ENCODE results near the gene GPR157.
"Not testable (repeated sequence)": the region's sequence is repeated elsewhere in the genome, so short reads cannot be mapped to it uniquely, and the experiment has no call there.

The GPR157 gene

DNA sequence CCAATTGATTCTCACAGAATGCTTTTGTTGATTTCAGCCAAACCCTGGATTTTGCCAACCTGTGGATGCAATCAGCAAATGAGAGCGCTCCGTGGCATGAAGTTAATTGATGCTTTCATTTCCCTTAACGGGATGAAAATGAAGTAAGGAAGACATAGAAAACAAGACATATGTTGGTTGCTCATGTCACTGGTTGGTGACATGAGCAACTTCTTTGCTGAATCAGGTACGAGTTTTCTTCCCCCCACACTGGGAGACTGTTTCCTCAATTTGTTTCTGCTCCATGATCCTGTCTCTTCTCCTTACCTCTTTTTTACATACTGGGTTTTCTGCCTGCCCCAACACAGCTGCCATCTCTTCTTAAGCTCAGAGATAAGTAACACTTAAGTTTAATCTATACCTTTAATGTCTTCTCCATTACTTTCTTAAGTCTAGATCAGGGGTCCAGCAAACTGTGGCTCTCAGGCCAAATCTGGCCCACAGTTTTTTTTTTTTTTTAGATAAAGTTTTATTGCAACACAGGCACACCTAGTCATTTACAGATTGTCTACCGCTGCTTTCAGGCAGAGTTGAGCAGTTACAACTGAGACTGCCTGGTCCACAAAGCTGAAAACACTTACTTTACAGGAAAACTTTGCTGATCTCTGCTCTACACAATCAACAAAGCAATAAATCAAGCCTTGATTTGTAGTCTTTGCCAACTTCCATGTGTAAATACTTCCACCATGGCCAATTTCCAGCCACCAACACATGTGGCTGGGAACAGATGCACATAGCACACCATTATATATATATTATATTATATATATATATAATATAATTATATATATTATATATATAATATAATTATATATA, 13.3 kb downstream of the GPR157 start:
- DNase-seq, result no peak

DNA sequence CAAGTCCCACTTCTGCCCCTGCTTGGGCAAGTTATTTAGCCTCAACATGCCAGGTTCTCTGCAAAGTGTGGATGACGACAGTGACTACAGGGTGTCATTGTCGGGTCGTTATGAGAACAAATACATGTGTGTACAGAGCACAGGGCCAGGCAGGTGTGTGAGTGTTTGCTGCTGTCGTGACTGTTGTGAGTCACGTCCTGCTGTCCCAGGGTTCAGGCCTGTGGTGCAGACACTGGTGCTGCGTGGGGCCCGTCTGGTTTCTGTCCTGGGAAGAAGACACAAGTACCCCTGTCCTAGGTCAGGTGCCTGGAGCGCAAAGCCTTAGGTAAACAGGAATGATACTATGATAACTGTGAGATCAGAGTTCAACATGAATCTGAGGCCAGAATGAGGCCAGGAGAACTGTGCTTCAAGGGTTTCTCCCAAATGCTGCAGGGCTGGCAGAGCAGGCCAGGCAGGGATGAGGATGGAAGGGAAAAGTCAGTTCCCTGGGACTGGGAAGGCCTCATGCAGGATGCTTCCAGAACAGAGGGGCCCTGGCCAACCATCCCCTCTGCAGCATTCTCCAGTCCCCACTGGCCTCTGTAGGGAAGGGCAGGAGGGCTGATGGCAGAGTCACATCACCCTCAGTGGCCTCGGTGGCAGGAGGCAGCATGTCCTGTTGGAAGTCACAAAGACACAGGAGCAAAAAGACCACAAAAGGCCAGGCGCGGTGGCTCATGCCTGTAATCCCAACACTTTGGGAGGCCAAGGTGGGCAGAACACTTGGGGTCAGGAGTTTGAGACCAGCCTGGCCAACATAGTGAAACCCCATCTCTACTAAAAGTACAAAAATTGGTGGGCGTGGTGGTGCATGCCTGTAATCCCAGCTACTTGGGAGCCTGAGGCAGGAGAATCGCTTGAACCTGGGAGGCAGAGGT, 15.7 kb downstream of the GPR157 start:
- no peak for DNase-seq

DNA sequence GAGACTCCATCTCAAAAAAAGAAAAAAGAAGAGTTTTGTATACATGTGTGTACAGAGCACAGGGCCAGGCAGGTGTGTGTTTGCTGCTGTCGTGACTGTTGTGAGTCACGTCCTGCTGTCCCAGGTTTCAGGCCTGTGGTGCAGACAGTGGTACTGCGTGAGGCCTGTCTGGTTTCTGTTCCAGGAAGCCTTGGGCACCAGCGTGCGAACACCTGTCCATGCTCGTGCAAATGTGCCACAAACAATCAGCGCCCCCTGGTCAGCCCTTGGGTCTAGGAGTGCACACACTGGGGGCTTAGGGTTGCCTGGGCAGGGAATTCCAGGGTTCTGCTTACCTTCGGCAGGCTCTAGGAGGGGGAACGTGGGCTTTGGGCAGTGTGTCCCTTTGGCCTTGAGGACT, 16.9 kb downstream of the GPR157 start:
- no peak for DNase-seq

DNA sequence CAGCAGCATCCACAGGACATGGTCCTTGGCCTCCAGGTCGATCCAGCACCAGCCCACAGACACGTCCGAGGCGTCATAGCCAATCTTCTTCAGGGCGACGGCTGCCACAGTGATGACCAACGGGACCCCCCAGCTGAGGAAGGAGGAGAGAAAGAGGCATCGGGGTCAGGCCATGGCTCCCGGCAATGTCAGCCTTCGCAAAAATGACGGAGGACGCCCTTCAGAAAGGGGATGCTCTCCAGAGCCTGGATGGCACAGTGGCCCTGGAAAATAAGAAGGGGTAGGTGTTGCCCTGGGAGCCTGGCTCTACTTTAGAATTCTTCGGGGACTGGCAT, 17.6 kb downstream of the GPR157 start:
- no peak for DNase-seq

DNA sequence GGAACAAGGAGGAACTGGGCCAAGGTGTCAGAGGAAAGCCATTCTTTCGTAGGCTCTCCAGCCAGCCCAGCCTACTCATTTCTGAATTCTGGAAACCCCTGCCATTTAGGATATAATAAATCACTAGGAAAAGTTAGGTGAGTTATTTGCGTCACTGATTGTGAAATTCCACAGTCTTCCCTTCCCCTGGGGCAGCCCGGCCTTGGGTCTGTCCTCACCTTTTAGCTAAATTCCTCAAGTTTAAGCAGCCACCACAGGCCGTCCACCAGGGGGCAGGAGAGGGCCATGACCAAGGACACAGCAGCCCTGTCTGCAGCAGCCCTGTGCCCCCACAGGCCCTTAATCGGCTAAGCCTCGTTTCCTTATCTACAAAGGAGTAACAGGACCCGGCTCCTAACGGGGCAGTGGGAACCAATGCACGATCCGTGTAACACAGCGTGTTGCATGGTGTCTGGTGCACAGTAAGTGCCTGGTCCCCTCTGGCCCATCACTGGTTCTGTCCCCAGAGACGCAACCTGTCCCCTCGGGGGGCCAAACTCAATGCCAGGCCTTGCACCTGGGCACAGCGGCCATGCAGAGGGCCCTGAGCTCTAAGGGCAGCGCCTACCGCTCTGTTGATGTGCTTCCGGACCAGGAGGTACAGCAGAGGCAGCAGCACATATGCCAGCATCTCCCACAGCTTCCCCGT, 18.1 kb downstream of the GPR157 start:
- DNase-seq, result peak; percentile 84

DNA sequence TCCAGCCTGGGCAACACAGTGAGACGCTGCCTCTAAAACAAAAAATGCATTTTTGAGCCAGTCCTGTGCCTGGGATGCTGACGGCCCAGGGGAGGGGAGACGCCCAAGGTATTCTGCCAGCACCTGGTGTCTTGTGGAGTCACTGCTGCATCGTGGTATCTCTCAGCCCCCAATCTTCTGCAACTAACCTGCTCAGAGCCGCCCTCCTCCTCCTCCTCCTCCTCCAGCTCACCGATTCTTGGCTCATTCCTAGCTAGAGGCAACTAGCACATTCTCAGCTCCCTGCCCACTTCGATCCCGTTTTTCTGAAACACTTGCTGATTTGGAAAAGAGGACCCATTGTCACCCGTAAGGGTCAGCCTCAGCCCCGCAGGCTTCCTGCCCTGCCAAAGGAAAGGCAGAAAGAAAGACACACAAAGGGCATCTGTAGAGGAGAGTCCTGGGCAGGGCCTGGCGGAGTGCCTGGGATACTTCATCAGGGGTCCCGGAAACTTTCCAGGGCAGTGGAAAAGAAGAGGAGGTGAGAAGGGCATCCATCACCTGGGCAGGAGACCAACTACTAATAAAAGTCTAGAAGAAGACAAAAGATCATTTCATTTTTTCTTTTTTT, 20.7 kb downstream of the GPR157 start:
- no peak for DNase-seq

DNA sequence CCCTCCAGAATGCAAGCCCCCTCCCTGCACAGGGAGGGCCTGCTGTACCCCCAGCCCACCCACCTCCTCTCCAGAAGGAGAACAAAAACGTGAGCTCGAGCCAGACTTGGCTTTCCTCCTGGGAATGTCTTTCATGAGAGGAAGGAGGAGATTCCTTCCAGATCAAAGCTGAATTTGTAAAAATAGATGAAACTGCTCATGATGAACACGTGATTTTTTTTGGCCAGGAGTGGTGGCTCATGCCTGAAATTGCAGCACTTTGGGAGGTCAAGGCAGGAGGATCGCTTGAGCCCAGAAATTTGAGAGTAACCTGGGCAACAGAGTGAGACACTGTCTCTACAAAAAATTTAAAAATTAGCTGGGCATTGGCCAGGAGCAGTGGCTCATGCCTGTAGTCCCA, 21.8 kb downstream of the GPR157 start:
- DNase-seq, result no peak

DNA sequence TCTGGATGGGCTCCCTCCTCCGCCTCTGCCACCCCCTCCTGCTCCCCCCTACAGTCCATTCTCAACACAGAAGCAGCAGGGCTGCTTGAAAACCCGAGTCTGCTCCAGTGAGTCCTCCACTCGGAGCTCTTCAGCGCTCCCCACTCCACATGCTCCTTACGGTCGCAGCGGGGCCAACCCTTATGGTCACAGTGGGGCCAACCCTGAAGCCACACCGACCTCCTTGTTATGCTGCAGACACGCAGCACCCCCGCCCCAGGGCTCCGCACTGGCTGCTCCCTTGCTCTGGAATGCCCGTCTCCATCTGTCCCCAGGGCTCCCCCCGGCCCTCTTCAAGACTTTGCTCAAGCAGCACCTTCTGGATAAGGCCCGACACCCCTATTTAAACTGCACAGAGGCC, 22.6 kb downstream of the GPR157 start:
- no peak for DNase-seq

DNA sequence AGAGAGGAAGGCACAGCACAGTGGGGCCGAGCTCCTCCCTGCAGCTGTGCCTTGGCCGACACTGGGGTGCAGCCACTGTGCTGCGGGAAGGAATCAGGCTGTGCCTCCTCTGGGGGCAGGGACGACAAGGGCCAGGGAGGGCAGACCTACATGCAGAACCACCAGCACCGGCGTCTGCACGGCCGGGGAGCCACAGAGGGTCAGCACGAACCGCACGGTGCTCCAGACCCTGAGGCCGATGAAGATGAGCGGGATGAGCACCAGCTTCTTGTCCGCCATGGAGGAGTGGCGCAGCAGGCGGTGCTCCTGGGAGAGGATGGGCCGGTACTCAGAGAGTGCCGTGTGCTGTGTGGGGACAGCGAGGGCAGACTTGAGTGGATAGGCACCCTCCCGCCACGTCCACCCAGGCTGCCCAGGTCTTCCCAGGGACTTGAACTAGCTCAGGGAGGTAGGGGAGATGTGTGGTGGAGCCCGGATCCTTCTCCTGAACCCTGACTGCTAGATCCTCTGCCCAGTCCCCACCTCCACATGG, 23.5 kb downstream of the GPR157 start:
- DNase-seq, result no peak

DNA sequence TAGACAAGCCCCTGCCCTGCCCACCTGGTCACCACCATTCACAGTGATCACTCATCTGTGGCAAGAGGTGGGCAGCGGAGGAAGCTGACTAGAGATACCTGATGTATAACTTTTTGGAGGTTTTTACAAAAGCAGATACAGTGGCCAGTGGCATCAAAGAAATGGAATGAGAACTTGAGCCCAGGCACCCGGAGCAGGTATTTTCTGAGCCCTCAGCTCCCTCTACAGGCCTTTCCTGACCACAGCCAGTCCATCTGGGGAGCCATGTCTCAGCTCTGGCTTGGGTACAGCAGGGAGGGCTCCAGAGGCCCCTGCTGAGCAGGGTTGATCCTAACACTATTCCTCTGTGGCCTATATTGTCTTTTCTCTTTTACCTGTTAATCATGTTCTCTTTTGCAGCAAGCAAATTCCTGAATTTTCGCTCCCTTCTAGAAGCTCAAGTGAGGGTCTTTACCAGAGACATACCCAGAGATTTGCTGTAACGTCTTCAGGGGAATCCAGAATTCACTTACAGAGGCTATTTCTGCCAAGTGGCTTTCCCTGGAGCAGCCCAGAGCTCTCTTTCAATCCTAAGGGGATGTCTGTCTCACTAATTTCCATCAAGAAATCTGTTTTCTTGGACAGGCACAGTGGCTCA, 27.3 kb downstream of the GPR157 start:
- DNase-seq, result peak; percentile 54

DNA sequence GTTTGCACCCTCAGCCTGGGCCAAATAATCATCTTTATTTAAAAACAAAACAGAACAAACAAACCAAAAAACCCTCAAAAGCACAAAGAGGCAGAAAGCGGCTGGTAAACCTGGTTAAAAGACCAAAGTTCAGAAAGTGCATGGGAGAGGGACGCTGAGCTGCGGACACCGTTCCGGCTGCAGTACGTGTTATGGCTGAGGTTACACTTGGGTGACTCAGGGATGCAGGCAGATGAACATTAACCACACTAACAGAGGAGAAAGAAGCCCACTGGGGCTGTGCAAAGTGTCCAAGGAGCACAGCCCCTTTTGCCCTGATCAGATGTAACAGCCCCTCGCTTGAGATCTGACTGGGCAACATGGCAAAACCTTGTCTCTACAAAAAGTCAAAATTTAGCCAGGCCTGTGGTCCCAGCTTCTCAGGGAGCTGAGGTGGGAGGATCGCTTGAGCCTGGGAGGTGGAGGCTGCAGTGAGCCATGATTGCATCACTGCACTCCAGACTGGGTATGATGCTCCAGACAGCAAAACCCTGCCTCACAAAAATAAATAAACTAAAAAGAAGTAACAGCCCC, 28.3 kb downstream of the GPR157 start:
- DNase-seq, result no peak

DNA sequence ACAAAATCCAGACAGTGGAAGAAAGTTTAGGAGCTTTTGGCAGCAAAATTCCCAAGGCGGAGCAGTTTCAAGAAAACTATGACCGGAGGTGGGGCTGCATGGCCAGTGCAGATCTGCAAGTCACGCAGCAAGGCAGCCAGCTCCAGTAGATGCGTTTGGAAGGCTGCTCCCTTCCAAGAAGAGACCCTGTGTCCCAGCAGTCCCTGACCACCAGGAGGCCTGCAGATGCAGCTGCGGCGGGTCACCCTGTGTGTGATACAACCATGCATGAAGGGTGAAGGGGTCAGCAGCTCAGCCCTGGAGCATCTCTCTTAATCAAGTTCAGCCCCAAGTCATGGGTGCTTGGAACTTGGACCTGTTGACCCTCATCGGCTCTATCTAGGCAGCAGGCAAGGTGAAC, 29.3 kb downstream of the GPR157 start:
- no peak for DNase-seq

DNA sequence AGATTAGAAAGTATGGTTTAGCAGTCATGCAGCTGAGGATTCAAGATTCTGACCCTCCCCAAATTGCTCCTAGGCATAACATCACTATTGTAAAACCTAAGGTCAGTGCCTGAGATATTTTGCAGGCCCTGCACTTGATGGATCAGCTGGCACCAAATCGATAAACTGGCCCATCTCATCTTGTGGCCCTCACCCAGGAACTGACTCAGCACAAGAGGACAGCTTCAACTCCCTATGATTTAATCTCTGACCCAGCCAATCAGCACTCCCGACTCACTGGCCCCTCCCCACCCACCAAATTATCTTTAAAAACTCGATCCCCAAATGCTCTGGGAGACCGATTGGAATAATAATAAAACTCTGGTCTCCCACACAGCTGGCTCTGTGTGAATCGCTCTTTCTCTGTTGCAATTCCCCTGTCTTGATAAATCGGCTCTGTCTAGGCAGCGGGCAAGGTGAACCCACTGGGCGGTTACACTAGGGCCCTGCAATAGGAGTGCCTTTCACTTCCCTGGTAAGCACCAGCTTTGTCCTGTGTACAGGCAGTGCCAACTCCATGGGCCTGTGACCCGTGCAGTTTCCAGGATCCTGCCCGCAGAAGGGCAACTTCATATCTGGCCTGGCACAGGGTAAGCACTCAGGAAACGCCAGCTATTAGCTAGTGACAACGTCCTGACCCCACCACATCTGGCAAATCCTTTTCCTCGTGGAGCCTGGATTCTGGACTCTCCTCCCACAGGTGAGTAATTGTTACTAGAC, 30.8 kb downstream of the GPR157 start:
- no peak for DNase-seq

DNA sequence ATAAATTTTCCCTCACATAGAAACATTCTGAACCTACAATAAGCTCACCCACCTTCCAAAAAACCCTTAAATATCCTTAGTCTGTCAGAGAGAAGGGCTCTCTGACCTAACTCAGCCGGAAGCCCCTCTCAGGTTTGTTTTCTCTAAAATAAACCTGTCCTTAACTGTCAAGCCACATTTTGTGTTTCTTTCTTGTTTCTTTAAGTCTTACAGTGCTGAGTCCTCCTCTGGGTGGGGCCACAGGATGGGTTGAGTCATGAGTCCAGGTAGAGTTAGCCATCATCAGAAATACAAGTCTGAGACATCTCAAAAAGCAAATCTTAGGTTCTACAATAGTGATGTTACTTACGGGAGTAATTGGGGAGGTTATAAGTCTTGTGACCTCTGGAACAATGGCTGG, 33.1 kb downstream of the GPR157 start:
- no peak for DNase-seq

DNA sequence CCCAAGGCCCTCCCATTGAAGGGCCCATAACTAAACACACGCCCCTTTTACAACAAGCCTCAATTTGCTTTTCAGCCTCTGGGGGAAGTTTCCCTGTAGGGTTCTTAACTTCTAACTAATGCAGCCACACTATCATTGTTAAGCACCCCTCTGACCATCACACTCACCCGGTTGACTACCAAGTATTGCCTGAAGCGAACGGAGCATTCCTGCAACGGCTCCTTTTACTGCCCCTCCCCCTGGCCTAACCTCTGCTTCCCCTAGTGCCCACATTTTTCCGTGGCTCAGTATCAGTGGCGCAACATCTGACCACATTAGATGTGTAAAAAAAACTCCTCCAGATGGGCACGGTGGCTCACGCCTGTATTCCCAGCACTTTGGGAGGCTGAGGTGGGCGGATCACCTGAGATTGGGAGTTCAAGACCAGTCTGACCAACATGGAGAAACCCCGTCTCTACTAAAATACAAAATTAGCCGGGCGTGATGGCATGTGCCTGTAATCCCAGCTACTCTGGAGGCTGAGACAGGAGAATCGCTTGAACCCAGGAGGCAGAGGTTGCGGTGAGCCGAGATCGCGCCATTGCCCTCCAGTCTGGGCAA, 34.8 kb downstream of the GPR157 start:
- not testable (repeated sequence) for DNase-seq

DNA sequence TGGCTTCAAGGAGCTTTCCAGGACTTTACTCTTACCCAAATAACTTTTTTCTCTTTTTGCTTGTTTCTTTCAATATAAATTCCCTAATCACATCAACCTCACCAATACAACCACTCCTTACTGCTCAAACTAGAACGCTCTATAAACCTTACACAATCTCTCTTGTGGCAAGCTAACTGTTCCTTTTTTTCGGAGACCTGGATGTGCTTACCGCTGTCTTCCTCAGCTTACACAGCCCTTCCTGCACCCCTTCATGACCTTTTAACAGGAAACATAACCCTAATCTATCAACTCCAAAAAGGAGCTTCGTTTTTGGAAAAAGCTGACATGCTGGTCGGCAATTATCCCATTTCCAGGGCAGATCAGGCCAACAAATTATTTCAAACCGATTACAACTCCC, 35.3 kb downstream of the GPR157 start:
- no peak for DNase-seq

DNA sequence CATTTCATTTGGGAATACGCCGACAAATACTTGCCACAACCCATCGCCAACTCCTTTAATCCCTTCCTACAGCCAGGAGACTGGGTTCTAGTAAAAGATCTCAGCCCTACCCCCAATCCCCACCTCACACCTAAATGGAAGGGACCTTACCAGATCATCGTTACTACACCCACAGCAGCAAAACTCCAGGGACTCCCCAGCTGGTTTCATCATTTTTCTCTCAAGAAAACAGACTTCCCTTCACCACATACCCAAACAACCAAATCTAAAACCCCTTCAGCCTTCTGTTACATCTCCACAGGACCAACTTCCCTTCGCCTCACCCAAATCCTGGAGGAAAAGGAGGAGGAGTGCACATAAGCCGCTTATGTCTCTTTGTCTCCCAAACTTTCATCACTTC, 35.8 kb downstream of the GPR157 start:
- no peak for DNase-seq

DNA sequence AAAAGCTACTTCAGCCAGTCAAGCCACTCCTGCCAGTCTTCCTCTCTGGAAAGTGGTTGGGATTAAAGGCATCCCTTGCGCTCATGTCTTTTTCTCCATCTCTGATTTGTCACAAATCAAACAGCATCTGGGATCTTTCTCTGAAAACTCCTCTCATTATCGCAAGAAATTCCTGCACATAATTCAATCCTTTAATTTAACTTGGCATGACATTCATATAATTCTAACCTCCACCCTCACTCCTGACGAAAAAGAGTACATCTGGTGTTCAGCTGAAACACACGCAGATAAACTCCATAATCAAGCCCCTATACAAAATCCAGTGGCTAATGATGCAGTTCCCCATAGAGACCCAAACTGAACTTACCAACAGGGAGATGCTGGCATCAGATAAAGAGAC, 40.1 kb downstream of the GPR157 start:
- DNase-seq, result no peak

DNA sequence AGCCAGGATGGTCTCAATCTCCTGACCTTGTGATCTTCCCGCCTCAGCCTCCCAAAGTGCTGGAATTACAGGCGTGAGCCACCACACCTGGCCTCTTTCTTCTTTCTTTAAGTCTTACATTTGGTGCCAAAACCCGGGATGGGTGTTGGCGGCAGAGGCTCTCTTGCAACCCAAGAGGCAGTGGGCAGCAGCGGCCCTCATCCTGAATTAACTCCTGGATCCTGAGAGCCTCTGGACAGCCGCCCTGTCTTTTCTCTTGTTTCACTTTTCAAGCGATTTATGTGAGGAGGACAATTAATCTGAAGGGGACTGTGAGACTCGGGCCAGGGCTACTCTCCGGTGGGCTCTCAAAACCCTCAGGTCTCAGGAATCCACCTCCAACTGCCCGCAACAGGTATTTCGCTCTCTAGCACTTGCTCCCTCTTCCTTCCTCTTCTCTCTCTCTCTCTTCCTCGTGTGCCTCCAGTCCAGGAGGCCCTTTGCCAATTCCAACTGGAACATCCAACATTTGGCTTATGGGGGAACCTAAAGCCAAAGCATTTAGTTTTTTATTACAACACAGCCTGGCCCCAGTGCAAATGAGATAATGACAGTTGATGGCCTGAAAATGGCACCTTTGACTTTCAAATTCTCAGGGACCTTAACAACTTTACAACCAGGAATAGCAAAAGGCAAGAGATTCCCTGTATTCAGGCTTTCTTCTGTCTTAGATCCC, 41.3 kb downstream of the GPR157 start:
- DNase-seq, result no peak

DNA sequence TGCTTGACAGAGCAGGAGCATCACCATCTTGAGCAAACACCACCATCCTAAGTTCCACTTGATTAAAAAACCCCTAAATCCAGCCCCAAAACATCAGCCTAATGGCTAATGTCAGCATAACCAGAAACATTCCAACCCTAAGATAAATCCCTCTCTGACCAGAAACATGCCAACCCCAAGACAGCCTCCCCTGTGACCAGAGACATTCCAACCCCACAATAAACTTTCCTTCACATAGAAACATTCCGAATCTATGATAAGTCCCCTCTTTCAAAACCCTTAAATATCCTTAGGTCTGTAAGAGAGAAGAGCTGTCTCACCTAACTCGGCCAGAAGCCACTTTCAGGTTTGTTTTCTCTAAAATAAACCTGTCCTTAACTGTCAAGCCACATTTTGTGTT, 42.1 kb downstream of the GPR157 start:
- no peak for DNase-seq

Data from retina (tissue), 1 donor.